ENCODE data around the gene DEPDC5.

The DEPDC5 gene

GRCh38 chr22:31861226-31861840 lies 107.5 kb downstream of the DEPDC5 start:
- H3K4me1 ChIP-seq (ENCODE audit: control insufficient read depth in 1 of 2, insufficient read depth in 2 of 2, low read length in 2 of 2): no peaks in the 10 kb centered on the region
- H3K27me3 ChIP-seq (ENCODE audit: control insufficient read depth in 1 of 2, insufficient read depth in 2 of 2, low read length in 2 of 2): no peaks in the 10 kb centered on the region
- no peak overlapping the region for H3K4me3 ChIP-seq (ENCODE audit: low read depth in 1 of 2, low read length in 2 of 2)
- peaks cover 12 to 46% of the 10 kb centered on the region in 2 donors for H3K36me3 ChIP-seq (ENCODE audit: control insufficient read depth in 1 of 2, insufficient read depth in 2 of 2, low read length in 2 of 2)
- H3K9ac ChIP-seq (ENCODE audit: low read depth in 1 of 2, low read length in 2 of 2): no peak overlapping the region
- no peak overlapping the region for H3K27ac ChIP-seq (ENCODE audit: low read depth, low read length)
- H3K9me3 ChIP-seq (ENCODE audit: control insufficient read depth in 1 of 2, low read length in 2 of 2): no peaks in the 10 kb centered on the region

GRCh38 chr22:31866918-31867317 lies 113.1 kb downstream of the DEPDC5 start:
- Histone ChIP-seq H3K9ac (ENCODE audit: low read depth in 1 of 2, low read length in 2 of 2) (no peak overlapping the region), H3K36me3 (ENCODE audit: control insufficient read depth in 1 of 2, insufficient read depth in 2 of 2, low read length in 2 of 2) (peaks cover 5 to 38% of the 10 kb centered on the region in 2 donors)

GRCh38 chr22:31867386-31868153 lies 113.8 kb downstream of the DEPDC5 start:
- Histone ChIP-seq H3K4me1 (ENCODE audit: control insufficient read depth in 1 of 2, insufficient read depth in 2 of 2, low read length in 2 of 2) (no peaks in the 10 kb centered on the region), H3K27ac (ENCODE audit: low read depth, low read length) (no peak overlapping the region), H3K4me3 (ENCODE audit: low read depth in 1 of 2, low read length in 2 of 2) (no peak overlapping the region), H3K9me3 (ENCODE audit: control insufficient read depth in 1 of 2, low read length in 2 of 2) (no peaks in the 10 kb centered on the region), H3K9ac (ENCODE audit: low read depth in 1 of 2, low read length in 2 of 2) (no peak overlapping the region), H3K27me3 (ENCODE audit: control insufficient read depth in 1 of 2, insufficient read depth in 2 of 2, low read length in 2 of 2) (no peaks in the 10 kb centered on the region), H3K36me3 (ENCODE audit: control insufficient read depth in 1 of 2, insufficient read depth in 2 of 2, low read length in 2 of 2) (peaks cover 5 to 44% of the 10 kb centered on the region in 2 donors)

More at GRCh38 chr22:31866918-31867317, 113.1 kb downstream of the DEPDC5 start:
- H3K9me3 ChIP-seq (ENCODE audit: control insufficient read depth in 1 of 2, low read length in 2 of 2): no peaks in the 10 kb centered on the region
- no peak overlapping the region for H3K4me3 ChIP-seq (ENCODE audit: low read depth in 1 of 2, low read length in 2 of 2)
- no peaks in the 10 kb centered on the region for H3K4me1 ChIP-seq (ENCODE audit: control insufficient read depth in 1 of 2, insufficient read depth in 2 of 2, low read length in 2 of 2)
- H3K27me3 ChIP-seq (ENCODE audit: control insufficient read depth in 1 of 2, insufficient read depth in 2 of 2, low read length in 2 of 2): no peaks in the 10 kb centered on the region
- H3K27ac ChIP-seq (ENCODE audit: low read depth, low read length): no peak overlapping the region

- Histone ChIP-seq H3K27me3 (ENCODE audit: control insufficient read depth in 1 of 2, insufficient read depth in 2 of 2, low read length in 2 of 2) (no peaks in the 10 kb centered on the region), H3K27ac (ENCODE audit: low read depth, low read length) (no peak overlapping the region), H3K9ac (ENCODE audit: low read depth in 1 of 2, low read length in 2 of 2) (no peak overlapping the region), H3K9me3 (ENCODE audit: control insufficient read depth in 1 of 2, low read length in 2 of 2) (no peaks in the 10 kb centered on the region), H3K4me1 (ENCODE audit: control insufficient read depth in 1 of 2, insufficient read depth in 2 of 2, low read length in 2 of 2) (no peaks in the 10 kb centered on the region), H3K4me3 (ENCODE audit: low read depth in 1 of 2, low read length in 2 of 2) (no peak overlapping the region), H3K36me3 (ENCODE audit: control insufficient read depth in 1 of 2, insufficient read depth in 2 of 2, low read length in 2 of 2) (peaks cover 14 to 59% of the 10 kb centered on the region in 2 donors)
These were observed 115.9 kb downstream of the DEPDC5 start for GRCh38 chr22:31869739-31870138.

GRCh38 chr22:31870890-31871289 lies 117.1 kb downstream of the DEPDC5 start:
- Histone ChIP-seq H3K36me3 (ENCODE audit: control insufficient read depth in 1 of 2, insufficient read depth in 2 of 2, low read length in 2 of 2) (peaks cover 17 to 57% of the 10 kb centered on the region in 2 donors), H3K4me1 (ENCODE audit: control insufficient read depth in 1 of 2, insufficient read depth in 2 of 2, low read length in 2 of 2) (no peaks in the 10 kb centered on the region), H3K9ac (ENCODE audit: low read depth in 1 of 2, low read length in 2 of 2) (no peak overlapping the region), H3K27ac (ENCODE audit: low read depth, low read length) (no peak overlapping the region), H3K4me3 (ENCODE audit: low read depth in 1 of 2, low read length in 2 of 2) (no peak overlapping the region), H3K27me3 (ENCODE audit: control insufficient read depth in 1 of 2, insufficient read depth in 2 of 2, low read length in 2 of 2) (no peaks in the 10 kb centered on the region), H3K9me3 (ENCODE audit: control insufficient read depth in 1 of 2, low read length in 2 of 2) (no peaks in the 10 kb centered on the region)

- Histone ChIP-seq H3K27ac (ENCODE audit: low read depth, low read length) (no peak overlapping the region), H3K9ac (ENCODE audit: low read depth in 1 of 2, low read length in 2 of 2) (no peak overlapping the region), H3K9me3 (ENCODE audit: control insufficient read depth in 1 of 2, low read length in 2 of 2) (no peaks in the 10 kb centered on the region), H3K36me3 (ENCODE audit: control insufficient read depth in 1 of 2, insufficient read depth in 2 of 2, low read length in 2 of 2) (peaks cover 17 to 59% of the 10 kb centered on the region in 2 donors), H3K27me3 (ENCODE audit: control insufficient read depth in 1 of 2, insufficient read depth in 2 of 2, low read length in 2 of 2) (no peaks in the 10 kb centered on the region), H3K4me1 (ENCODE audit: control insufficient read depth in 1 of 2, insufficient read depth in 2 of 2, low read length in 2 of 2) (no peaks in the 10 kb centered on the region), H3K4me3 (ENCODE audit: low read depth in 1 of 2, low read length in 2 of 2) (no peak overlapping the region)
These were observed 117.7 kb downstream of the DEPDC5 start for GRCh38 chr22:31871480-31871879.

- Histone ChIP-seq H3K27me3 (ENCODE audit: control insufficient read depth in 1 of 2, insufficient read depth in 2 of 2, low read length in 2 of 2) (no peaks in the 10 kb centered on the region), H3K36me3 (ENCODE audit: control insufficient read depth in 1 of 2, insufficient read depth in 2 of 2, low read length in 2 of 2) (peaks cover 17 to 57% of the 10 kb centered on the region in 2 donors), H3K9ac (ENCODE audit: low read depth in 1 of 2, low read length in 2 of 2) (no peak overlapping the region), H3K4me3 (ENCODE audit: low read depth in 1 of 2, low read length in 2 of 2) (no peak overlapping the region), H3K4me1 (ENCODE audit: control insufficient read depth in 1 of 2, insufficient read depth in 2 of 2, low read length in 2 of 2) (no peaks in the 10 kb centered on the region), H3K27ac (ENCODE audit: low read depth, low read length) (no peak overlapping the region), H3K9me3 (ENCODE audit: control insufficient read depth in 1 of 2, low read length in 2 of 2) (no peaks in the 10 kb centered on the region)
These were observed 118.4 kb downstream of the DEPDC5 start for GRCh38 chr22:31872209-31872608.

- H3K4me1 ChIP-seq (ENCODE audit: control insufficient read depth in 1 of 2, insufficient read depth in 2 of 2, low read length in 2 of 2): no peaks in the 10 kb centered on the region
- no peaks in the 10 kb centered on the region for H3K27me3 ChIP-seq (ENCODE audit: control insufficient read depth in 1 of 2, insufficient read depth in 2 of 2, low read length in 2 of 2)
- H3K9me3 ChIP-seq (ENCODE audit: control insufficient read depth in 1 of 2, low read length in 2 of 2): no peaks in the 10 kb centered on the region
- H3K9ac ChIP-seq (ENCODE audit: low read depth in 1 of 2, low read length in 2 of 2): no peak overlapping the region
- peaks cover 23 to 59% of the 10 kb centered on the region in 2 donors for H3K36me3 ChIP-seq (ENCODE audit: control insufficient read depth in 1 of 2, insufficient read depth in 2 of 2, low read length in 2 of 2)
- H3K4me3 ChIP-seq (ENCODE audit: low read depth in 1 of 2, low read length in 2 of 2): no peak overlapping the region
- no peak overlapping the region for H3K27ac ChIP-seq (ENCODE audit: low read depth, low read length)
These were observed 121.0 kb downstream of the DEPDC5 start for GRCh38 chr22:31874821-31875220.

GRCh38 chr22:31876156-31876920 lies 122.5 kb downstream of the DEPDC5 start:
- Histone ChIP-seq H3K4me3 (ENCODE audit: low read depth in 1 of 2, low read length in 2 of 2) (no peak overlapping the region), H3K36me3 (ENCODE audit: control insufficient read depth in 1 of 2, insufficient read depth in 2 of 2, low read length in 2 of 2) (peaks cover 19 to 51% of the 10 kb centered on the region in 2 donors), H3K27me3 (ENCODE audit: control insufficient read depth in 1 of 2, insufficient read depth in 2 of 2, low read length in 2 of 2) (no peaks in the 10 kb centered on the region), H3K9ac (ENCODE audit: low read depth in 1 of 2, low read length in 2 of 2) (no peak overlapping the region), H3K4me1 (ENCODE audit: control insufficient read depth in 1 of 2, insufficient read depth in 2 of 2, low read length in 2 of 2) (no peaks in the 10 kb centered on the region), H3K27ac (ENCODE audit: low read depth, low read length) (no peak overlapping the region), H3K9me3 (ENCODE audit: control insufficient read depth in 1 of 2, low read length in 2 of 2) (no peaks in the 10 kb centered on the region)

- H3K4me3 ChIP-seq (ENCODE audit: low read depth in 1 of 2, low read length in 2 of 2): no peak overlapping the region
- H3K4me1 ChIP-seq (ENCODE audit: control insufficient read depth in 1 of 2, insufficient read depth in 2 of 2, low read length in 2 of 2): no peaks in the 10 kb centered on the region
- no peaks in the 10 kb centered on the region for H3K9me3 ChIP-seq (ENCODE audit: control insufficient read depth in 1 of 2, low read length in 2 of 2)
- H3K27me3 ChIP-seq (ENCODE audit: control insufficient read depth in 1 of 2, insufficient read depth in 2 of 2, low read length in 2 of 2): no peaks in the 10 kb centered on the region
- no peak overlapping the region for H3K27ac ChIP-seq (ENCODE audit: low read depth, low read length)
- no peak overlapping the region for H3K9ac ChIP-seq (ENCODE audit: low read depth in 1 of 2, low read length in 2 of 2)
- H3K36me3 ChIP-seq (ENCODE audit: control insufficient read depth in 1 of 2, insufficient read depth in 2 of 2, low read length in 2 of 2): peaks cover 12 to 43% of the 10 kb centered on the region in 2 donors
These were observed 125.8 kb downstream of the DEPDC5 start for GRCh38 chr22:31879585-31879984.
